GM21723 (cell line): ENCODE measurements around the gene HPD.
"Not testable (repeated sequence)": the region's sequence is repeated elsewhere in the genome, so short reads cannot be mapped to it uniquely, and the experiment has no call there.

ENCODE experiments used
- ATAC-seq: cut with Tn5 transposase; IDR thresholded peaks from one replicate; pipeline ENCODE4 v1.9.1; 2021; ENCODE audit warnings: mild to moderate bottlenecking, moderate library complexity; ENCODE audit not compliant: unreplicated experiment

The HPD gene

DNA sequence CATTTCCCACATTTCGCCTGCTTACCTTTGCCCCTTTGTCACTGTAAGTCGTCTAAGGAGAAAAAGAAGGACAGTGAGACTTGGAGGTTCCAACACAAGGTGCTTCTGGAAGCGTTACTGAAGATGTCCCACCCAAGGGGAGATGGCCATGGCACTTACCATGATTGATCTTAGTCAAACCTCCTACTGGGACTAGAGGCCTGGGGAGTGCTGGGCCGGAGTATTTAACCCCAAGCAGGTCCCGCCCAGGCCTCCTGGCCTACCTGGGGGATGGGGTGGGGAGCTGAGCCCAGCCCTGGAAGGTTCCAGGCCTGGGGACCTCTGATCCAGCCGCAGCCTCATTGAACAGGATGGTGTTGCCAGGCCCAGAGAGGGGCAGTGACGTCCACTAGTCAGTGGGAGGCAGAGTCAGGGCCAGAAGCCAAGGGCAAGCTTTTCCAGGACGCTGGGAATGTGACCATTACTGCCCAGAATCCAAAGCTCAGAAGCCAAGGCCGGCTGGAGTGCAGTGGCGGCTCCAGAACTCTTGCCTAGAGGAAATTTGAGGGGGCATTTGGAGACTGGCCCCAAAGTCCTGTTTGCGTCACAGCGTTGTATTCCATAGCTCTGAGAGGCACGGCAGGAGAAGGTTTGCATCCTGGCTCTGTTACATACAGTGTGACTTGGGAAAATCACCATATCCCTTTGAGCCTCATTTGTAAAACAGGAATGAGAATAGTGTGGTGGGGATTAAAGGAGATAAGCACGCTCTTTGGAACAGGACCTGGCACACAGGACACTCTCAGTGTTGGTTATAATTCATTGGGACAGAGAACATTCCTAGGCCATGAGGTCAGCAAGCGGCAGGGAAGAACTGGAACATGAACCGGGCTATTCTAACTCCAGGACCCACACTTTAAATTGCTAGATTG is at the start of gene HPD:
TSS of gene HPD (minus strand) at position 198 of the 911 bp plus-strand sequence. CDS start at position 162, 36 bp downstream.
- no peak for ATAC-seq

GRCh38 chr12:121905746-121906145 is 47.1 kb upstream of the HPD start:
- ATAC-seq: no peak

GRCh38 chr12:121903202-121903601 is 44.5 kb upstream of the HPD start:
- ATAC-seq: no peak

GRCh38 chr12:121899590-121899989 is 40.9 kb upstream of the HPD start:
- ATAC-seq: no peak

DNA sequence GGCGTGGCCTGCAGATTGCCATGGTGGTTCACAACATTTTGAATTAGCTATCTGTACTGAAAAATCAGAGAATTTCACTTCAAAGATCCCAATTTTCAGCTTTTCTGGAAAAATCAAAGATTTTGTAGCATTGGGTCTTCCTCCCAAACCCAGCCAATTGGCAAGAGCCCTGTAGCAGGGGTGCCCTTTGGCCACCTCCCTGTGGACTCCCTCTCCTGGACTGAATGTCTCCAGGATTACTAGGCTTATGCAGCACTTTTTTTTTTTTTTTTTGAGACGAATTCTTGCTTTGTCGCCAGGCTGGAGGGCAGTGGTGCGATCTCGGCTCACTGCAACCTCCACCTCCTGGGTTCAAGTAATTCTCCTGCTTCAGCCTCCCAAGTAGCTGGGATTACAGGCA is 39.6 kb upstream of the HPD start:
- ATAC-seq: no peak

DNA sequence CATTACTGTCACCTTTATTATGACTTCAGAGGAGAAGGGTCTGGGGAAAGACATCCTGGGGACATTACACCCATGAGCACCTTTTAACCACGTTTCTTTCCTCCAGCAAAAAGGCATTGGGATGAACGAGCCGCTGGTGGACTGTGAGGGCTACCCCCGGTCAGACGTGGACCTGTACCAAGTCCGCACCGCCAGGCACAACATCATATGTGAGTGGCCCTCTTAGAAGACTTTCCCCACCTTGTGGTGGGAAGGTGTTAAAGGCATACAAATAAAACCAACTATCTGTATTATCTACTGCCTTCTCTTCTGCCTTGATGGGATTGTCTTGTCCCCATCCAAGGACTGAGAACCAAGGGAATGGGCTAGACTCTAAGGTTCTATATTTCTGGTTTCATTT is 36.0 kb upstream of the HPD start:
- ATAC-seq: no peak

- ATAC-seq: no peak
Observed at GRCh38 chr12:121893961-121894460, 35.4 kb upstream of the HPD start.

GRCh38 chr12:121892673-121893561 is 34.3 kb upstream of the HPD start:
- no peak for ATAC-seq

DNA sequence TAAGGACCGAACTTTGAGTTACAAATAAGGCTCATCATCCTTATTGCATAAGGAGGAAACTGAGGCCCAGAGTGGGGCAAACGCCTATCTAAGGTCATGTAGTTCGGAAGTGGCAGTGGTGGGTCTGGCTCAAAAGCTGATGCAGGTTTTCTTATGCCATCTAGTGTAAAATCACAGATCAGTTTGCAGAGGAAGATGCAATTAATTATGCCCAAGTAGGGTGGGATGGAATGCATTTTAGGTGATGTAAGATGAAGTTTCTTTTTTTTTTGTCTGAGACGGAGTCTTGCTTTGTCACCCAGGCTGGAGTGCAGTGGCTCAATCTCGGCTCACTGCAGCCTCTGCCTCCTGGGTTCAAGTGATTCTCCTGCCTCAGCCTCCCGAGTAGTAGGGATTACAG is 31.0 kb upstream of the HPD start:
- ATAC-seq: not testable (repeated sequence)

GRCh38 chr12:121889274-121889624 is 30.6 kb upstream of the HPD start:
- no peak for ATAC-seq

DNA sequence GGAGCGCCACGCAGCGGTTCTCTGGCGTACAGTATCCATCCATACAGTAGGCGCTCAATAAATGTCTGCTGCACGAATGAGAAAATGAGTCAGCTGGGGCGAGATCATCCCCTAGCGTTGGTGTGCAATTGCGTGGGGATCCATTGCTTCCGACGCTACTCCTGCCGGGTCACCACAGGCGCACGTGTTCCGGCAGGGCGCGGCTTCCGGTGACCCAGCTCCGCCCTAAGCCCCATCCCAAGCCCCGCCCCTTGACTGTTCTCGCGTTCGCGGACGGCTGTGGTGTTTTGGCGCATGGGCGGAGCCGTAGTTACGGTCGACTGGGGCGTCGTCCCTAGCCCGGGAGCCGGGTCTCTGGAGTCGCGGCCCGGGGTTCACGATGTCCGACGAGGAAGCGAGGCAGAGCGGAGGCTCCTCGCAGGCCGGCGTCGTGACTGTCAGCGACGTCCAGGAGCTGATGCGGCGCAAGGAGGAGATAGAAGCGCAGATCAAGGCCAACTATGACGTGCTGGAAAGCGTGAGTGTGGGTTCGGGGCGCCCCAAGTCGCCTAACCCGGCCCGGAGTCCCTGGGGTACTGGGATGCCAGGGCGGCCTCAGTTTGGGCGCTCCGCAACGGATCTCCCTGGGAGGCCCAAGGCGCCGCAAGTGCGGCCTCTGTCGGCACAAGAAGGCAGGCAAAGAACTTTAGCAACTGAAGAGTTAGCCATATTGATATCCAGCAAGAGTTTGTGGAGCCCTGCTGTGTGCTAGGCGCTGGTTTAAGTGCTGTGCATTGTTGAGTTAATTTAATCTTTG is 30.0 kb upstream of the HPD start, which contains the start of gene PSMD9:
TSS of gene PSMD9 (plus strand) at position 313 of the 796 bp plus-strand sequence. CDS start at position 380, 67 bp downstream.
- peak; percentile 84 for ATAC-seq

- no peak for ATAC-seq
Observed at GRCh38 chr12:121888083-121888477, 29.4 kb upstream of the HPD start.

GRCh38 chr12:121885129-121885528 is 26.5 kb upstream of the HPD start:
- not testable (repeated sequence) for ATAC-seq

GRCh38 chr12:121883315-121883660 is 24.6 kb upstream of the HPD start:
- ATAC-seq: no peak

DNA sequence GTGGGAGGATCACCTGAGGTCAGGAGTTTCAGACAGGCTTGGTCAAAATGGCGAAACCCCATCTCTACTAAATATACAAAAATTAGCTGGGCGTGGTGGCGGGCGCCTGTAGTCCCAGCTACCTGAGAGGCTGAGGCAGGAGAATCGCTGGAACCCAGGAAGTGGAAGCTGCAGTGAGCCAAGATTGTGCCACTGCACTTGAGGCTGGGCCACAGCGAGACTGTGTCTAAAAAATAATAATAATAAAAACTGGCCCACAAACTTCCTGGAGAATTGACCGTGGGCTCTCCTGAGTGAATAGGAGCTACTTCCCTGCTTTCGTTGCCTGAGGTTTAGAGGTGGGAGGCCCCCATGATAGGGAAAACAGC is 17.4 kb upstream of the HPD start:
- ATAC-seq: not testable (repeated sequence)

DNA sequence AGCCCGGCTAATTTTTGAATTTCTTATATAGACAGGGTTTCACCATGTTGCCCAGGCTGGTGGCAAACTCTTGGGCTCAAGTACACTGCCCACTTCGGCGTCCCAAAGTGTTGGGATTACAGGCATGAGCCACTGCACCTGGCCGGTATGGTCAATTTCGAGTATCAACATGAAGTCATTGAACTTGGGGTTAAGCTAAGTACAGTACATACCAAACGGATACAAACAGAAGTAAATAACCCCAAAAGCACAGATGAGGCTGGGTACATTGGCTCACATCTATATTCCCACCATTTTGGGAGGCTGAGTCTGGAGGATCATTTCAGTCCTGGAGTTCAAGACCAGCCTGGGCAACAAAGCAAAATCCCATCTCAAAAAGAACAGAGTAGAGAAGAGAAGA is 16.9 kb upstream of the HPD start:
- ATAC-seq: no peak

- ATAC-seq: no peak
Observed at GRCh38 chr12:121874071-121874470, 15.4 kb upstream of the HPD start.

GRCh38 chr12:121873216-121873569 is 14.5 kb upstream of the HPD start:
- no peak for ATAC-seq

DNA sequence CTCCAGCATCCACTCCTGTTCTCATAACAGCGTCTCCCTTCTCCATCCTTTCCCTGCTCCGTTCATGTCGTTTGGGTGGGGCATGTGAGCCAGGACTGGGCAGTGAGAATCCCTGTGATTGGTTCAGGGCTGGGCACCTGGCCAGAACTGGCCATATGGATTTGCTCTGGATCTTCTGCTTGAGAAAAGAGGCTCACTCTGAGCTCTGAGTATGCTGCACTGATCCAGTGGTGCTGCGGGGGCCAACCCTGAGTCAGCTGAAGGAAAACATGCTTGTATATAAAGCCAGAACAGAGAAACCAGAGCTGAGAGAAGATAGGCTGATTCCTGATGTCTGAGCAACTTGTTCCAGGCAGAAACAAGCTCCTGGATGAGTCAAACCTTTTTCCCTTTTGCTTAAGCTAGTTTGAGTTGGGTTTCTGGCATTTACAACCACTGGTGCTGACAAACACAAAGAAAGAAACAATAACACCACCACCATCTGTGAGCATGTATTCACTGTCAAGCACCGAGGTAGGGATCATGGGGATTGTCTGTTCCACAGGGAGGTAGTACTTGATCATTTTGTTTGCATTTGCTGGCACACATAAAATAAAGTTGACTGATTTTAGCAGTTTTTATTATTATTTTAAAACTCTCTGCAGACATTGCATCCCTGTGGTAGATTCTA is 14.0 kb upstream of the HPD start:
- no peak for ATAC-seq

- no peak for ATAC-seq
Observed at GRCh38 chr12:121871467-121871866, 12.8 kb upstream of the HPD start.
